WTC11 (cell line): ENCODE data around the gene SLC22A4. TPM values are rescaled to one million over a fixed set of nuclear protein-coding genes. Genes with fewer than 3 reads are reported as not detected.
A peak's percentile ranks its signal among the peaks of the same experiment; 100 is the strongest.

Experiments used
- ATAC-seq: fragments of 200-7000 bp; cut with Tn5 transposase; 2 replicates; pipeline ENCODE4 v1.10.0; 2021; ENCODE audit warnings: mild to moderate bottlenecking, moderate library complexity
- CTCF ChIA-PET: fragments of 300-600 bp; sonication (Branson Sonifier 250); formaldehyde crosslinking; loops from one replicate; lab custom pipeline; 2021; ENCODE audit warnings: antibody characterized with exemption; lab: Charles Lee
- POLR2A ChIA-PET: fragments of 350-600 bp; sonication (Branson Sonifier 250); formaldehyde crosslinking; loops from one replicate; lab custom pipeline; 2021; ENCODE audit warnings: antibody characterized with exemption; lab: Charles Lee
- DNase-seq: peaks from one replicate; pipeline ENCODE4 v3.0.0; 2021; ENCODE audit warnings: low spot score
- H3K27ac Mint-ChIP-seq: 2 replicates; pipeline ENCODE4 v1.8.0; 2021; ENCODE audit warnings: mixed read lengths
- H3K27me3 Mint-ChIP-seq: 2 replicates; pipeline ENCODE4 v1.8.0; 2021; ENCODE audit warnings: low read depth, mild to moderate bottlenecking, moderate library complexity, mixed read lengths
- H3K36me3 Mint-ChIP-seq: 2 replicates; pipeline ENCODE4 v1.8.0; 2021; ENCODE audit warnings: mixed read lengths
- H3K4me1 Mint-ChIP-seq: 2 replicates; pipeline ENCODE4 v1.8.0; 2022; ENCODE audit warnings: mixed read lengths
- H3K4me3 Mint-ChIP-seq: 2 replicates; pipeline ENCODE4 v1.8.0; 2021; ENCODE audit warnings: mild to moderate bottlenecking, moderate library complexity, mixed read lengths
- H3K9me3 Mint-ChIP-seq: 2 replicates; pipeline ENCODE4 v1.8.0; 2021; ENCODE audit warnings: mixed read lengths
- CREB1 ChIP-seq: sonication (generic); formaldehyde crosslinking; IDR thresholded peaks from 2 replicates; pipeline ENCODE4 v1.8.0; 2023; ENCODE audit warnings: mild to moderate bottlenecking, missing genetic modification reagents
- CTCF ChIP-seq: fragments of 200-600 bp; IDR thresholded peaks from 2 replicates; pipeline ENCODE4 v1.8.0; 2022; ENCODE audit warnings: antibody characterized with exemption
- NR1H2 ChIP-seq: sonication (generic); formaldehyde crosslinking; IDR thresholded peaks from 2 replicates; pipeline ENCODE4 v1.9.0; 2021; ENCODE audit warnings: mild to moderate bottlenecking, moderate library complexity, missing genetic modification reagents
- TEAD1 ChIP-seq: sonication (generic); formaldehyde crosslinking; IDR thresholded peaks from 2 replicates; pipeline ENCODE4 v1.8.0; 2022; ENCODE audit warnings: mild to moderate bottlenecking, missing genetic modification reagents
- ZNF121 ChIP-seq: sonication (generic); formaldehyde crosslinking; IDR thresholded peaks from 2 replicates; pipeline ENCODE4 v1.8.0; 2023; ENCODE audit warnings: missing genetic modification reagents
- ZNF317 ChIP-seq: sonication (generic); formaldehyde crosslinking; IDR thresholded peaks from 2 replicates; pipeline ENCODE4 v1.8.1; 2023; ENCODE audit warnings: low read depth, mild to moderate bottlenecking, moderate library complexity, missing genetic modification reagents, borderline replicate concordance
- total RNA-seq: library from RNA; stranded (reverse); gene quantifications from 3 replicates; pipeline ENCODE4 v1.2.3, GENCODE V29; 2021
- TF ChIP-seq, protein P1 (sequence below): sonication (generic); formaldehyde crosslinking; conservative IDR thresholded peaks from 2 replicates; pipeline ENCODE4 v1.8.1; 2023; ENCODE audit warnings: mild to moderate bottlenecking, low read depth, missing genetic modification reagents, moderate library complexity
- TF ChIP-seq, protein P2 (sequence below): sonication (generic); formaldehyde crosslinking; IDR thresholded peaks from 2 replicates; pipeline ENCODE4 v1.8.1; 2022; ENCODE audit warnings: mild to moderate bottlenecking, missing genetic modification reagents, moderate library complexity, borderline replicate concordance

SLC22A4 gene
- total RNA-seq, 1 experiment from 2014 or later: 0.35 TPM

DNA sequence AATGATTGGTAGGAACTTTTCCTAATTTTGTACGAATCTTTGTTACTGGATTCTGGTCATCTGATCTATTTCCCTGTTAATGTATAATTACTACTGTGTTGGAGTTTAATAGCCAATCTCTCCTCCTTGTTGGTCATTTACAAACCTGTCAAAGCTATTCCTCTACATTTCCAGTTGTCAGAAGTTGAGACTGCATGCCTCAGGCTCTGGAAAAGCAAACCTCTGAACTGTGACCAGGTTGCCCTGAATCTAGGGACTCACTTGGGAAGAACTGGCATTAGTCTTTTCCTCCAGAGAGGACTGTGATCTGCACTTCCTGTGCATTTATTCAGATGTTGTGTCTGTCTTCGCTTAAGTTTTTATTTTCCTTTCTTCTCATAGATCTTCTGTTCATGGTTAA lies 20.6 kb upstream of the SLC22A4 start:
- DNase-seq: no peak
- ChIA-PET CTCF (interaction anchor here (0.9 to 4.6 kb wide), 5 partner anchors 19 to 223 kb away, joined by 5 to 37 read pairs (median 7); partner anchors contain the start of gene SLC22A4), POLR2A (no interaction called here)
- peaks cover 2% of the 10 kb centered on the region; the same call in 1 of the 2 replicates for H3K27me3 Mint-ChIP-seq
- no peak overlapping the region for H3K27ac Mint-ChIP-seq
- no peak for ATAC-seq
- H3K4me1 Mint-ChIP-seq: peaks cover 22% of the 10 kb centered on the region
- H3K36me3 Mint-ChIP-seq: no peaks in the 10 kb centered on the region
- TF ChIP-seq TEAD1 (CRISPR knock-in tag): no peak
- TF ChIP-seq CTCF: no peak
- TF ChIP-seq NR1H2 (CRISPR knock-in tag): no peak
- no peak overlapping the region for H3K4me3 Mint-ChIP-seq
- H3K9me3 Mint-ChIP-seq: no peaks in the 10 kb centered on the region

DNA sequence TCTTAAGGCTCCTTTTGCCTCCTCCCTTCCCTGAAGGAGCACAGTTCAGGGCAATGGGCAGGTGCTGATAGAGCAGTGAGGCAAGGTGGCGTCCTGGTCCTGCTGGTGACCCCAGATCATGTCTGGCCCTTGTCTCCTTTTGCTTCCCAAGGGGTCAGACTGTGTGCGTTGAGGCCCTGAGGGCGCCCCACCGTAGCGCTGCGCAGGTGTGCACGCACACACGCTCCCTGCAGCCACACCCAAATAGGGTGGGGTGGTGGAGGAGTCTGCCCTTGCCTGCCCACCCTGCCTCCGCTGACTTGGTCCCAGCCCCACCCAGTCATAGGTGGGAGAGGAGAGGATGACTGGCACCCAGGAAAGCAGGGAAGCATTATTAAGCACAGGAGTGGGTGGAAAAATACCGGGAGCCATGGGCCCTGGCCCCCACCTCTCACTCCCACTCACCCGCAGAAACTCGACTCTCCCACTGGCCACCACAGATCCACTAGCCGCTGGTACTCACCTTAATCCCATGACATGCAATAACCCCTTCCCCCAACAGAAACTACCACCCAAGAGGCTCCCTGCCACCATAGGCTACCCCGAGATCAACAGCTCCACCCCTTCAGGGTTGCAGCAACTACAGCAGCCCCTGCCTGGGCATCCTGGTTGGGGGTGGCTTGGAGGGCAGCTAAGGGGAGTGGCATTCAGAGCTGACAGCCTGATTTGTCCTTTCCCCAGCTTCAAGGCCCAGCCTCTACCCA lies 20.0 kb upstream of the SLC22A4 start:
- POLR2A ChIA-PET: no interaction called here

GRCh38 chr5:132275367-132276220 lies 18.6 kb upstream of the SLC22A4 start:
- DNase-seq (no peak), ATAC-seq (no peak)
- POLR2A ChIA-PET: no interaction called here
- peaks cover 9% of the 10 kb centered on the region for H3K27me3 Mint-ChIP-seq
- TF ChIP-seq ZNF121 (CRISPR knock-in tag): no peak
- H3K9me3 Mint-ChIP-seq: no peaks in the 10 kb centered on the region
- no peak overlapping the region for H3K27ac Mint-ChIP-seq
- no peak overlapping the region for H3K4me3 Mint-ChIP-seq
- H3K4me1 Mint-ChIP-seq: peaks cover 26% of the 10 kb centered on the region
- no peaks in the 10 kb centered on the region for H3K36me3 Mint-ChIP-seq
- CTCF ChIA-PET: interaction anchor here (0.9 to 1.1 kb wide), 2 partner anchors 37 to 221 kb away, joined by 3 to 4 read pairs; no protein-coding TSS in a partner anchor

More for the DNA sequence above, 20.0 kb upstream of the SLC22A4 start:
- ATAC-seq: 0 out of 2 replicates have a peak, but pooled peaks have one; percentile 5
- Mint-ChIP-seq H3K4me1 (peaks cover 26% of the 10 kb centered on the region), H3K27ac (no peak overlapping the region), H3K4me3 (no peak overlapping the region), H3K27me3 (peaks cover 2% of the 10 kb centered on the region; the same call in 1 of the 2 replicates), H3K9me3 (no peaks in the 10 kb centered on the region), H3K36me3 (no peaks in the 10 kb centered on the region)
- CTCF ChIA-PET: interaction anchor here (0.6 to 4.6 kb wide), 4 partner anchors 19 to 222 kb away, joined by 4 to 37 read pairs (median 4); partner anchors contain the start of gene SLC22A4
- no peak for DNase-seq
- no peak for TF ChIP-seq CREB1 (CRISPR knock-in tag)
- TF ChIP-seq, protein P1, sequence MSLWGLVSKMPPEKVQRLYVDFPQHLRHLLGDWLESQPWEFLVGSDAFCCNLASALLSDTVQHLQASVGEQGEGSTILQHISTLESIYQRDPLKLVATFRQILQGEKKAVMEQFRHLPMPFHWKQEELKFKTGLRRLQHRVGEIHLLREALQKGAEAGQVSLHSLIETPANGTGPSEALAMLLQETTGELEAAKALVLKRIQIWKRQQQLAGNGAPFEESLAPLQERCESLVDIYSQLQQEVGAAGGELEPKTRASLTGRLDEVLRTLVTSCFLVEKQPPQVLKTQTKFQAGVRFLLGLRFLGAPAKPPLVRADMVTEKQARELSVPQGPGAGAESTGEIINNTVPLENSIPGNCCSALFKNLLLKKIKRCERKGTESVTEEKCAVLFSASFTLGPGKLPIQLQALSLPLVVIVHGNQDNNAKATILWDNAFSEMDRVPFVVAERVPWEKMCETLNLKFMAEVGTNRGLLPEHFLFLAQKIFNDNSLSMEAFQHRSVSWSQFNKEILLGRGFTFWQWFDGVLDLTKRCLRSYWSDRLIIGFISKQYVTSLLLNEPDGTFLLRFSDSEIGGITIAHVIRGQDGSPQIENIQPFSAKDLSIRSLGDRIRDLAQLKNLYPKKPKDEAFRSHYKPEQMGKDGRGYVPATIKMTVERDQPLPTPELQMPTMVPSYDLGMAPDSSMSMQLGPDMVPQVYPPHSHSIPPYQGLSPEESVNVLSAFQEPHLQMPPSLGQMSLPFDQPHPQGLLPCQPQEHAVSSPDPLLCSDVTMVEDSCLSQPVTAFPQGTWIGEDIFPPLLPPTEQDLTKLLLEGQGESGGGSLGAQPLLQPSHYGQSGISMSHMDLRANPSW: no peak

- TF ChIP-seq, protein P2, sequence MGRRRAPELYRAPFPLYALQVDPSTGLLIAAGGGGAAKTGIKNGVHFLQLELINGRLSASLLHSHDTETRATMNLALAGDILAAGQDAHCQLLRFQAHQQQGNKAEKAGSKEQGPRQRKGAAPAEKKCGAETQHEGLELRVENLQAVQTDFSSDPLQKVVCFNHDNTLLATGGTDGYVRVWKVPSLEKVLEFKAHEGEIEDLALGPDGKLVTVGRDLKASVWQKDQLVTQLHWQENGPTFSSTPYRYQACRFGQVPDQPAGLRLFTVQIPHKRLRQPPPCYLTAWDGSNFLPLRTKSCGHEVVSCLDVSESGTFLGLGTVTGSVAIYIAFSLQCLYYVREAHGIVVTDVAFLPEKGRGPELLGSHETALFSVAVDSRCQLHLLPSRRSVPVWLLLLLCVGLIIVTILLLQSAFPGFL (CRISPR knock-in tag): no peak
- no peak for TF ChIP-seq ZNF317 (CRISPR knock-in tag)
- no peak for ATAC-seq
- Mint-ChIP-seq H3K4me1 (peaks cover 23% of the 10 kb centered on the region), H3K36me3 (no peaks in the 10 kb centered on the region), H3K4me3 (no peak overlapping the region), H3K27ac (no peak overlapping the region), H3K9me3 (no peaks in the 10 kb centered on the region), H3K27me3 (peaks cover 13% of the 10 kb centered on the region)
- CTCF ChIA-PET: interaction anchor here (1.5 to 2.8 kb wide), 3 partner anchors 16 to 129 kb away, joined by 3 to 22 read pairs (median 16); partner anchors contain the start of gene SLC22A4
- POLR2A ChIA-PET: no interaction called here
- no peak for DNase-seq
Observed at GRCh38 chr5:132277256-132277655, 16.9 kb upstream of the SLC22A4 start.
